CD4-positive, CD25-positive, alpha-beta regulatory T cell (primary cell): ENCODE data around the gene MAST4. TPM values are rescaled to one million over a fixed set of nuclear protein-coding genes. Genes with fewer than 3 reads are reported as not detected.

Source experiments
- ATAC-seq, 2 donors: fragments of 150-1000 bp; cut with Tn5 transposase; one replicate each; pipeline ENCODE4 v1.10.0; 2021; ENCODE audit warnings: low read depth in 2 of 2, moderate number of reproducible peaks in 2 of 2, moderate library complexity in 1 of 2
- DNase-seq, 3 donors: peaks; one replicate each; pipeline versions ENCODE4 v3.0.0 to v3.0.0-alpha.2; 2012 to 2022; ENCODE audit warnings: mixed read lengths in 1 of 3
- H3K27ac ChIP-seq: one replicate; pipeline ENCODE4 v1.7.0; 2013; ENCODE audit warnings: mild to moderate bottlenecking, low read length; ENCODE audit not compliant: insufficient read depth, poor library complexity, severe bottlenecking
- H3K27me3 ChIP-seq: one replicate; pipeline ENCODE4 v1.7.0; 2013; ENCODE audit warnings: low read length; ENCODE audit not compliant: control insufficient read depth, insufficient read depth
- H3K36me3 ChIP-seq: one replicate; pipeline ENCODE4 v1.7.0; 2013; ENCODE audit warnings: mild to moderate bottlenecking, low read length, moderate library complexity; ENCODE audit not compliant: control insufficient read depth, insufficient read depth
- H3K4me1 ChIP-seq: 2 replicates; pipeline ENCODE4 v1.7.0; 2013; ENCODE audit warnings: mild to moderate bottlenecking, low read length; ENCODE audit not compliant: insufficient read depth, control insufficient read depth, poor library complexity, severe bottlenecking
- H3K4me3 ChIP-seq: one replicate; pipeline ENCODE4 v1.7.0; 2013; ENCODE audit warnings: low read depth, mild to moderate bottlenecking, low read length, moderate library complexity
- H3K9me3 ChIP-seq, 2 experiments: 1 replicate in 1 of 2; 2 replicates in 1 of 2; pipeline ENCODE4 v1.7.0; 2013; ENCODE audit warnings: low read length in 2 of 2, mild to moderate bottlenecking in 1 of 2, moderate library complexity in 1 of 2; ENCODE audit not compliant: control insufficient read depth in 2 of 2
- H3K27ac Mint-ChIP-seq, 3 donors: one replicate each; pipeline ENCODE4 v1.8.0; 2020 to 2022; ENCODE audit warnings: mild to moderate bottlenecking in 3 of 3, mixed read lengths in 3 of 3, moderate library complexity in 2 of 3
- H3K27me3 Mint-ChIP-seq: one replicate; pipeline ENCODE4 v1.8.0; 2022; ENCODE audit warnings: mild to moderate bottlenecking, mixed read lengths
- H3K36me3 Mint-ChIP-seq: one replicate; pipeline ENCODE4 v1.8.0; 2020; ENCODE audit warnings: mixed read lengths
- H3K4me1 Mint-ChIP-seq, 4 donors: one replicate each; pipeline ENCODE4 v1.8.0; 2020 to 2022; ENCODE audit warnings: mixed read lengths in 4 of 4, mild to moderate bottlenecking in 1 of 4
- H3K4me3 Mint-ChIP-seq, 4 donors: one replicate each; pipeline ENCODE4 v1.8.0; 2020 to 2022; ENCODE audit warnings: mild to moderate bottlenecking in 4 of 4, mixed read lengths in 4 of 4, moderate library complexity in 3 of 4
- H3K9me3 Mint-ChIP-seq, 7 donors: one replicate each; pipeline ENCODE4 v1.8.0; 2020 to 2022; ENCODE audit warnings: mixed read lengths in 7 of 7, mild to moderate bottlenecking in 3 of 7, moderate library complexity in 2 of 7
- polyA plus RNA-seq, 4 donors: library from polyadenylated mRNA; unstranded; fragments of 300-500 nt; fragmentation: Illumina TruSeq; gene quantifications; one replicate each; pipeline ENCODE4 v1.2.3, GENCODE V29; 2021
- total RNA-seq: library from RNA; stranded (reverse); gene quantifications from one replicate; pipeline ENCODE4 v1.2.3, GENCODE V29; 2022

Gene MAST4
- total and polyA plus RNA-seq, 5 donors from 2014 or later, result 11.7 to 54.1 (median 12.7) TPM

DNA sequence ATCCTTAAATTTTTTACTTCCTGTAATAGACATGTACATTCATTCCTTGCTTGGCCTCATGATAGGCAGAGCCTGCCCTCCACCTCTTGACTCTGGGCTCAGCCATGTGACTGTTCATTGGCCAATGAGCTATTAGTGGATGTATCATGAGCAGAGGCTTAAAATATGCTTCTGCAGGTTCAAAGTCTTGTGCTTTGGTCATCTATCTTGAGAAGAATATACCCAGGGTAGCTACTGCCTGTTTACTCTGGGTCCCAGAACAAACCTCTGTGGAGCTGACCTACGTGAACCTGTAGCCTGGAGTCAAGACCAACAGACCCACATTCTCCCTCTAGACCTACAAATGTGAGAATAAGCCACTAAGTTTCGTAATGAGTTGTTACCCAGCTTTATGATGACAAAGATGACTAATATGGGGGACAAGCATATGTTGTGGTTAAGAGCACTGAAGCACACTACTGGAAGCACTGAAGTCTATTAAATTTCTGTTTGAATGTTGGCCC, 244.4 kb downstream of the MAST4 start:
- Mint-ChIP-seq H3K27me3 (no peaks in the 10 kb centered on the region), H3K4me3 (peak overlapping the region in 1 of 4 donors; percentile 16), H3K4me1 (peaks cover 13 to 33% (median 29%) of the 10 kb centered on the region in 4 donors), H3K36me3 (peaks cover 7% of the 10 kb centered on the region), H3K27ac (peak overlapping the region; percentile 8 to 22 (median 10)), H3K9me3 (peaks cover 0 to 2% (median 0%) of the 10 kb centered on the region in 7 donors)
- no peaks in the 10 kb centered on the region for H3K36me3 ChIP-seq
- H3K27ac ChIP-seq, result peak overlapping the region; percentile 10
- H3K9me3 ChIP-seq, result no peaks in the 10 kb centered on the region
- peaks cover 18% of the 10 kb centered on the region for H3K4me1 ChIP-seq
- peak overlapping the region; percentile 26 for H3K4me3 ChIP-seq
- no peaks in the 10 kb centered on the region for H3K27me3 ChIP-seq
- DNase-seq (peak in 2 of 3 donors; percentile 25 to 88), ATAC-seq (peak; percentile 91 to 94)

- Mint-ChIP-seq H3K27ac (no peak overlapping the region), H3K36me3 (peaks cover 7% of the 10 kb centered on the region), H3K9me3 (peaks cover 0 to 2% (median 0%) of the 10 kb centered on the region in 7 donors), H3K27me3 (no peaks in the 10 kb centered on the region), H3K4me1 (peaks cover 13 to 33% (median 29%) of the 10 kb centered on the region in 4 donors), H3K4me3 (peak overlapping the region in 1 of 4 donors; percentile 16)
- H3K36me3 ChIP-seq, result no peaks in the 10 kb centered on the region
- ATAC-seq, result no peak
- H3K4me3 ChIP-seq, result peak overlapping the region; percentile 26
- H3K4me1 ChIP-seq, result peaks cover 18% of the 10 kb centered on the region
- H3K27me3 ChIP-seq, result no peaks in the 10 kb centered on the region
- H3K9me3 ChIP-seq, result no peaks in the 10 kb centered on the region
- peak in 1 of 3 donors; percentile 42 for DNase-seq
- H3K27ac ChIP-seq, result peak overlapping the region; percentile 10
Observed at GRCh38 chr5:66841264-66841663, 245.1 kb downstream of the MAST4 start.

GRCh38 chr5:66842540-66842939, 246.3 kb downstream of the MAST4 start:
- Mint-ChIP-seq H3K27ac (peak overlapping the region in 2 of 3 donors; percentile 15 to 30), H3K4me3 (peak overlapping the region in 1 of 4 donors; percentile 2), H3K27me3 (no peaks in the 10 kb centered on the region), H3K36me3 (peaks cover 7% of the 10 kb centered on the region), H3K4me1 (peaks cover 13 to 33% (median 29%) of the 10 kb centered on the region in 4 donors), H3K9me3 (peaks cover 0 to 2% (median 0%) of the 10 kb centered on the region in 7 donors)
- ATAC-seq (no peak), DNase-seq (peak in 1 of 3 donors; percentile 45)
- no peaks in the 10 kb centered on the region for H3K36me3 ChIP-seq
- H3K4me3 ChIP-seq, result no peak overlapping the region
- no peaks in the 10 kb centered on the region for H3K27me3 ChIP-seq
- H3K4me1 ChIP-seq, result peaks cover 18% of the 10 kb centered on the region
- H3K9me3 ChIP-seq, result no peaks in the 10 kb centered on the region
- no peak overlapping the region for H3K27ac ChIP-seq

DNA sequence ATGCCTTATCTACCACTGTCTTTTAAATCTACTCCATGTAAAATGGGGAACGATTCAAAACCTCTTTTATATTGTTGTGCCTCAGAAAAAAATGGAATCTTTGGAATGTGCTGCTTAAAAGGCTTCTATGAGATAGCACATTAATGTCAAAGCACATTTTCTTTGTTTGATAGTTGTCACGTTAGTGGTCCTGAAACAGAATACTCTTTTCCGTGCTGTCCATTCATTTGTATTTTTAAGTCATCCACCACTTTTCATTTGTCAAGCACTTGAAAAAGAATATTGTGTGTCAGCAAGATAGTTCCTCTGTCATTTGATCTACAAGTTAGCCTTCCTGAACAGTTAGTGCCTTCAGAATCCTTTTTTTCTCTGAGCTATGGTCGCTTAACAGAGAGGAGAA, 246.9 kb downstream of the MAST4 start:
- no peak overlapping the region for H3K27ac ChIP-seq
- DNase-seq, result no peak
- Mint-ChIP-seq H3K9me3 (peaks cover 0 to 2% (median 0%) of the 10 kb centered on the region in 7 donors), H3K4me1 (peaks cover 13 to 33% (median 29%) of the 10 kb centered on the region in 4 donors), H3K27me3 (no peaks in the 10 kb centered on the region), H3K36me3 (peaks cover 7% of the 10 kb centered on the region), H3K27ac (no peak overlapping the region), H3K4me3 (peak overlapping the region in 1 of 4 donors; percentile 2)
- no peak overlapping the region for H3K4me3 ChIP-seq
- H3K4me1 ChIP-seq, result peaks cover 18% of the 10 kb centered on the region
- H3K27me3 ChIP-seq, result no peaks in the 10 kb centered on the region
- no peaks in the 10 kb centered on the region for H3K36me3 ChIP-seq
- no peaks in the 10 kb centered on the region for H3K9me3 ChIP-seq
- no peak for ATAC-seq

GRCh38 chr5:66848749-66849641, 252.8 kb downstream of the MAST4 start:
- no peaks in the 10 kb centered on the region for H3K36me3 Mint-ChIP-seq
- H3K27me3 Mint-ChIP-seq, result peaks cover 10% of the 10 kb centered on the region
- no peaks in the 10 kb centered on the region for H3K27me3 ChIP-seq
- H3K4me3 ChIP-seq, result no peak overlapping the region
- no peak for ATAC-seq
- peaks cover 0 to 2% (median 0%) of the 10 kb centered on the region in 7 donors for H3K9me3 Mint-ChIP-seq
- DNase-seq, result no peak
- H3K4me3 Mint-ChIP-seq, result no peak overlapping the region
- no peaks in the 10 kb centered on the region for H3K9me3 ChIP-seq
- no peak overlapping the region for H3K27ac Mint-ChIP-seq
- no peaks in the 10 kb centered on the region for H3K4me1 ChIP-seq
- H3K27ac ChIP-seq, result no peak overlapping the region
- H3K36me3 ChIP-seq, result no peaks in the 10 kb centered on the region
- no peaks in the 10 kb centered on the region for H3K4me1 Mint-ChIP-seq

GRCh38 chr5:66849803-66850202, 253.6 kb downstream of the MAST4 start:
- no peak overlapping the region for H3K4me3 ChIP-seq

GRCh38 chr5:66850354-66851075, 254.3 kb downstream of the MAST4 start:
- Histone ChIP-seq H3K4me1 (no peaks in the 10 kb centered on the region), H3K27ac (no peak overlapping the region), H3K9me3 (no peaks in the 10 kb centered on the region), H3K36me3 (no peaks in the 10 kb centered on the region), H3K27me3 (no peaks in the 10 kb centered on the region), H3K4me3 (no peak overlapping the region)
- ATAC-seq (no peak), DNase-seq (no peak)
- H3K27ac Mint-ChIP-seq, result no peak overlapping the region
- peaks cover 10% of the 10 kb centered on the region for H3K27me3 Mint-ChIP-seq
- H3K4me3 Mint-ChIP-seq, result no peak overlapping the region
- H3K36me3 Mint-ChIP-seq, result no peaks in the 10 kb centered on the region
- no peaks in the 10 kb centered on the region for H3K9me3 Mint-ChIP-seq
- H3K4me1 Mint-ChIP-seq, result no peaks in the 10 kb centered on the region

More at GRCh38 chr5:66849803-66850202, 253.6 kb downstream of the MAST4 start:
- Histone ChIP-seq H3K4me1 (no peaks in the 10 kb centered on the region), H3K36me3 (no peaks in the 10 kb centered on the region), H3K27me3 (no peaks in the 10 kb centered on the region), H3K27ac (no peak overlapping the region), H3K9me3 (no peaks in the 10 kb centered on the region)
- ATAC-seq (no peak), DNase-seq (no peak)
- H3K9me3 Mint-ChIP-seq, result peaks cover 0 to under 1% (median 0%) of the 10 kb centered on the region in 7 donors
- H3K27me3 Mint-ChIP-seq, result peaks cover 10% of the 10 kb centered on the region
- H3K27ac Mint-ChIP-seq, result no peak overlapping the region
- H3K36me3 Mint-ChIP-seq, result no peaks in the 10 kb centered on the region
- no peak overlapping the region for H3K4me3 Mint-ChIP-seq
- no peaks in the 10 kb centered on the region for H3K4me1 Mint-ChIP-seq
